ENCODE data around the gene SLC17A5. TPM values are rescaled to one million over a fixed set of nuclear protein-coding genes. Genes with fewer than 3 reads are reported as not detected.

The SLC17A5 gene
- total and polyA plus RNA-seq, 2 donors (not counting 1 experiment from before 2014, with no cell fraction given) = 2.1 to 8.0 TPM

DNA sequence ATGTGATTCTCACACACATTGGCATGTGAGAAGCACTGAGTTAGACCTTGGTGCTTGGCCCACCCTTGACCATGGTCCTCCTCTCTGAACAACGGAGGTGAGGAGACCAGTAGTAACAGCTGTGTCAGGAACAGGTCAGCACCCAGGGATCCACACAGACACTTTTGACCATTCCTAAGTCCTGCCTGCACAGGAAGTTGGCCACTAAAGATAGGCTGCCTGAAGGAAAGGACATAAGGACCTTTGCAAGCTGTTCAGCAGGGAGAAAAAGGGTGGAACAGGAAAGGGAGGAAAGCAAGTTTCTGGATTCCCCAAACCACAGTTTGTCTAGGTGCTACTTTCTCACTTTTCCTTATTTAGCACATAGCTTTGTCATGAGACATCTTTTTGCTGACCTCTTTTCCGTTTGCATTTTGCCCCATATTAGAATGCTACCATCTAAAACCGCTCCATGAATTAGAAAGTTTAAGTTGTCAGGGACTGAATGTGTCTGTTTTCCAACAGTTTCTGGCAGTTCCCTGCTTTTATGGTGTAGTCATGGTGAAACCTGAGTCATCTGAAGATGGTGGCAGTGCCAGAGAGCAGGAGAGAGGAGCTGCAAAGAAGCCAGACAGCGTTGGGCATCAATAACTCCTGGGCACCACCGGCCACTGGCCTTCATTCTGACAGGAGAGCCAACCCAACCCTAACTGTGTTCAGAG, 41.1 kb upstream of the SLC17A5 start:
- H3K4me3 Mint-ChIP-seq = peak overlapping the region; percentile 84
- DNase-seq (no peak), ATAC-seq (ENCODE audit: low read depth) (no peak)
- Histone ChIP-seq H3K4me1 (ENCODE audit: control insufficient read depth in 2 of 2, insufficient read depth in 2 of 2, low read length in 2 of 2) (peaks cover 13 to 14% of the 10 kb centered on the region in 2 donors), H3K9ac (ENCODE audit: low read length) (no peak overlapping the region), H3K36me3 (replicated peaks in 1 of 2; ENCODE audit: control extremely low read depth in 1 of 2, control insufficient read depth in 1 of 2, extremely low read depth in 1 of 2, insufficient read depth in 2 of 2, low read length in 1 of 2) (no peaks in the 10 kb centered on the region), H3K27me3 (replicated peaks in 1 of 4; ENCODE audit: control extremely low read depth in 1 of 4, control insufficient read depth in 3 of 4, insufficient read depth in 4 of 4, low read length in 3 of 4) (peaks cover 0 to 21% (median 11%) of the 10 kb centered on the region in 4 experiments), H3K27ac (ENCODE audit: low read length in 2 of 2) (no peak overlapping the region), H4K20me1 (ENCODE audit: control insufficient read depth, insufficient read depth, low read length, poor library complexity, severe bottlenecking) (no peaks in the 10 kb centered on the region), H3K9me3 (ENCODE audit: control extremely low read depth in 1 of 3, control insufficient read depth in 2 of 3, insufficient read depth in 1 of 3, low read length in 2 of 3) (no peaks in the 10 kb centered on the region), H3K4me2 (replicated peaks; ENCODE audit: low read depth, low read length, poor library complexity, severe bottlenecking) (no peak overlapping the region), H3K4me3 (ENCODE audit: control extremely low read depth in 1 of 5, extremely low read depth in 1 of 5, insufficient read depth in 1 of 5, low read depth in 2 of 5, low read length in 4 of 5) (no peak overlapping the region), H3K79me2 (ENCODE audit: control insufficient read depth, insufficient read depth, low read length) (no peaks in the 10 kb centered on the region), H2AFZ (ENCODE audit: insufficient read depth, low read depth, low read length, poor library complexity, severe bottlenecking) (no peak overlapping the region)
- H3K27ac Mint-ChIP-seq = no peak overlapping the region
- peaks cover 19% of the 10 kb centered on the region for H3K4me1 Mint-ChIP-seq
- ChIA-PET POLR2A (no interaction called here), CTCF (no interaction called here)
- intact Hi-C loops (cut with micrococcal nuclease) = no loop called here
- WGBS (ENCODE audit: insufficient coverage) = 56% methylated on average over 5 of the region's 5 CpGs
- no peaks in the 10 kb centered on the region for H3K9me3 Mint-ChIP-seq (ENCODE audit: insufficient read depth)
- no peak for TF ChIP-seq CTCF (IDR thresholded peaks at IDR 0.05)
- TF ChIP-seq EZH2 (IDR thresholded peaks at IDR 0.05; ENCODE audit: borderline replicate concordance, insufficient read depth, low read depth, low read length, poor library complexity, severe bottlenecking) = no peak
- peaks cover 73% of the 10 kb centered on the region for H3K27me3 Mint-ChIP-seq

DNA sequence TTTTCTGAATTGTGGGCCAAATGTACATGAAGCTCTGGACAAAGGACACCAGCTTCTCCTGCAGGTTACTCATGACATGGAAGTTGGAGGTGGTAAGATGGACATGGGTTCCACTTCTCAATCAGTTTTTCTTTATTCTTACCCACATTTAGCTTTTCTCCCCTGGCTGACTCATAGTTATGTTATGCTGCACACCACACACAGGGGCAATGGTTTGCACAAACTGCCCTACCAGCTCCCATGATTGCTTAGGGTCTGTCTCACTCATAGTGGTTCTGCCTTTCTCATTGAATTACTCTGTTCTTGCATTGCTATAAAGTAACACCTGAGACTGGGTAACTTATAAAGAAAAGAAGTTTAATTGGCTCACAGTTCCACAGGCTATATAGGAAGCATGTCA, 37.7 kb upstream of the SLC17A5 start:
- Histone ChIP-seq H3K4me2 (replicated peaks; ENCODE audit: low read depth, low read length, poor library complexity, severe bottlenecking) (no peak overlapping the region), H3K4me1 (ENCODE audit: control insufficient read depth in 2 of 2, insufficient read depth in 2 of 2, low read length in 2 of 2) (peaks cover 6 to 12% of the 10 kb centered on the region in 2 donors), H3K9ac (ENCODE audit: low read length) (no peak overlapping the region), H2AFZ (ENCODE audit: insufficient read depth, low read depth, low read length, poor library complexity, severe bottlenecking) (no peak overlapping the region), H4K20me1 (ENCODE audit: control insufficient read depth, insufficient read depth, low read length, poor library complexity, severe bottlenecking) (no peaks in the 10 kb centered on the region), H3K4me3 (ENCODE audit: control extremely low read depth in 1 of 5, extremely low read depth in 1 of 5, insufficient read depth in 1 of 5, low read depth in 2 of 5, low read length in 4 of 5) (no peak overlapping the region), H3K36me3 (replicated peaks in 1 of 2; ENCODE audit: control extremely low read depth in 1 of 2, control insufficient read depth in 1 of 2, extremely low read depth in 1 of 2, insufficient read depth in 2 of 2, low read length in 1 of 2) (no peaks in the 10 kb centered on the region), H3K27ac (ENCODE audit: low read length in 2 of 2) (no peak overlapping the region), H3K9me3 (ENCODE audit: control extremely low read depth in 1 of 3, control insufficient read depth in 2 of 3, insufficient read depth in 1 of 3, low read length in 2 of 3) (no peaks in the 10 kb centered on the region), H3K27me3 (replicated peaks in 1 of 4; ENCODE audit: control extremely low read depth in 1 of 4, control insufficient read depth in 3 of 4, insufficient read depth in 4 of 4, low read length in 3 of 4) (peaks cover 0 to 27% (median 13%) of the 10 kb centered on the region in 4 experiments), H3K79me2 (ENCODE audit: control insufficient read depth, insufficient read depth, low read length) (no peaks in the 10 kb centered on the region)
- ATAC-seq (ENCODE audit: low read depth) = no peak
- Mint-ChIP-seq H3K4me3 (no peak overlapping the region), H3K27ac (no peak overlapping the region), H3K27me3 (peaks cover 51% of the 10 kb centered on the region), H3K4me1 (peaks cover 13% of the 10 kb centered on the region), H3K9me3 (ENCODE audit: insufficient read depth) (no peaks in the 10 kb centered on the region)
- no peak for DNase-seq
- TF ChIP-seq CTCF (IDR thresholded peaks at IDR 0.05) (no peak), EZH2 (IDR thresholded peaks at IDR 0.05; ENCODE audit: borderline replicate concordance, insufficient read depth, low read depth, low read length, poor library complexity, severe bottlenecking) (no peak)
- ChIA-PET CTCF (interaction anchor here (0.8 to 1.2 kb wide), 2 partner anchors 14 to 1517 kb away, joined by 3 to 4 read pairs; no protein-coding TSS in a partner anchor), POLR2A (no interaction called here)
- intact Hi-C loops (cut with micrococcal nuclease) = no loop called here
